KBM-7 (cell line): ENCODE measurements around the gene TIAM2.
A peak's percentile ranks its signal among the peaks of the same experiment; 100 is the strongest.

Source experiments
- DNase-seq: peaks from one replicate; pipeline ENCODE4 v3.0.0-alpha.2; 2015
- in situ Hi-C: fragments of 300-500 bp; cut with MboI; formaldehyde crosslinking; loops from 2 replicates; pipeline ENCODE4 v1.14.3; 2020; ENCODE audit warnings: low sequenced_read_pairs, low pct_unique_long_range_greater_than_20kb, mixed read lengths

The TIAM2 gene

DNA sequence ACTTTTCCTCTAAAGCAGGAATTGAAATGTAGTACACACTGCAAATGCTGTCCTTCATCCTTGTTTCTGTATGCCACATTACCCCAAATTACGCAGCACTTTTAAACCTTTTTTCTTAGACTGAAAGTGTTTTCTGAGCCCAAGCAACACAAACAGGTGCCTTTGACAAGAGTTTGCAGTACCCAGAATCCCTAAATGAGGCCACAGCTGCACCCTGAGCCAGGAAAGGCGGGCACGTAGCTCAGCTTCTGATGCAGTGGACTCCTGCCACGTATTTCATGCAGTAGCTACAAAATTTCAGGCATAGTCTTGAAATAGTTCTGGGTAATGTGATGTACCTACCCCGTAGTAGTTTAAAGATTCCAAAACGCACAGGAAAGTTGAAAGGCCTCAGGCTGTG lies 237.7 kb downstream of the TIAM2 start:
- in situ Hi-C loops: no loop called here

DNA sequence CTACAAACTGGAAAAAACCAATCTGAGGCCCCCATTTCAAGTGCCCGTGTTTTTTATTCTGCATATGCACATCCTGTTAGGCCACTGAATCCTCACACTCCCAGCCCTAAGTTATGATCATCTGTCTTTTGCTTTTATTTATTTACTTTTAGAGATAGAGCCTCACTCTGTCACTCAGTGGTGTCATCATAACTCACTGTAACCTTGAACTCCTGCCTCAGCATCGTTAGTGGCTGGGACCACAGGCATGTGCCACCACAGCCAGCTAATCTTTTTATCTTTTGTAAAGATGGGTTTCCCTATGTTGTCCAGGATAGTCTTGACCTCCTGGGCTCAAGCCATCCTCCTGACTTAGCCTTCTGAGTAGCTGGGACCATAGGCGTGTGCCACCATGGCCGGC lies 239.1 kb downstream of the TIAM2 start:
- in situ Hi-C loops: no loop called here
- no peak for DNase-seq

More for the DNA sequence above, 237.7 kb downstream of the TIAM2 start:
- no peak for DNase-seq

DNA sequence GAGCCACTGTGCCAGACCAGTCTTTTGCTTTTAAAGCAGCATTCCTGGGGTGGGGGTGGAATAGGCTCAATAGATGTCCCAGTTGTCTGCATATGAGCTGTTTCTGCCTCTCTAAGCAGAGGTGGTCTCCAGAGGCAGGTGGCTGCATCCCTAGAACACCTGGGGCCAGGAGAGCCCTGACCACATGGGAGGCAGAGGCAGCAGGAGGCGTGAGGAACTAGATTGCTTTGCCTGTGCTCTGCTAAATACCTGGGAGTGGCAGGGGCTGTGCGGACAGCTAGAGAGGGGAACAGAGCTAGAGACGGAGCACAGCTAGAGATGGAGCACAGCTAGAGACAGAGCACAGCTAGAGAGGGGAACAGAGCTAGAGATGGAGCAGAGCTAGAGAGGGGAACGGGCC lies 239.6 kb downstream of the TIAM2 start:
- in situ Hi-C loops: no loop called here
- no peak for DNase-seq

DNA sequence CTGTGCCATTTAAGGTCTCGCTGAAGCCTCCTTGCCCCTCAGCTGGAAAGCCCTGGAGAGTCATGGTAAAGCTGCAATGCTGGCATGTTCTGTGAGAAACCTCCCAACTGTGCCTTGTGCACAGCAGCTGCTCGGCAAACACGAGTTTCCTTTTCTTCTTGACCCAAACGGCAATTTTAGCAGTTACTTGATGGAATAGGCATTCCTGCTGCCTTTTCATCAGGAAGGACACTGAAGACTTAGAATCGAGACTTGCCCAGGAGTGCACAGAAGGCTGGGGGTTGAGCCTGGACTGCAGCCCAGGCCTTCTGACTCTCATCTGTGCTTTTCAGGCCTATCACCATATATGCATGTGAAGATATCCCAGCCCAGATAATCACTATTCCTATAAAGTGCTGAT lies 240.0 kb downstream of the TIAM2 start:
- no peak for DNase-seq

DNA sequence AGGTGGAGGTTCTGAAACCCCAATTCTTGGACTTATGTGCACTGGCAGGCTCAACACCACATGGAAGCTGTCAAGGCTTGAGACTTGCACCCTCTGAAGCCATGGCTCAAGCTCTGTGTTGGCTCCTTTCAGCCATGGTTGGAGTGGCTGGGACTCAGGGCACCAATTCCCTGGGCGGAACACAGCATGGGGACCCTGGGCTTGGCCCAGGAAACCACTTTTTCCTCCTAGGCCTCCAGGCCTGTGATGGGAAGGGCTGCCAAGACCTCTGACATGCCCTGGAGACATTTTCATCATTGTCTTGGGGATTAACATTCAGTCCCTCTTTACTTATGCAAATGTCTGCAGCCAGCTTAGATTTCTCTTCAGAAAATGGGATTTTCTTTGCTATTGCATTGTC lies 242.5 kb downstream of the TIAM2 start:
- DNase-seq: no peak
- in situ Hi-C loops: no loop called here

More for the DNA sequence above, 240.0 kb downstream of the TIAM2 start:
- in situ Hi-C loops: no loop called here

DNA sequence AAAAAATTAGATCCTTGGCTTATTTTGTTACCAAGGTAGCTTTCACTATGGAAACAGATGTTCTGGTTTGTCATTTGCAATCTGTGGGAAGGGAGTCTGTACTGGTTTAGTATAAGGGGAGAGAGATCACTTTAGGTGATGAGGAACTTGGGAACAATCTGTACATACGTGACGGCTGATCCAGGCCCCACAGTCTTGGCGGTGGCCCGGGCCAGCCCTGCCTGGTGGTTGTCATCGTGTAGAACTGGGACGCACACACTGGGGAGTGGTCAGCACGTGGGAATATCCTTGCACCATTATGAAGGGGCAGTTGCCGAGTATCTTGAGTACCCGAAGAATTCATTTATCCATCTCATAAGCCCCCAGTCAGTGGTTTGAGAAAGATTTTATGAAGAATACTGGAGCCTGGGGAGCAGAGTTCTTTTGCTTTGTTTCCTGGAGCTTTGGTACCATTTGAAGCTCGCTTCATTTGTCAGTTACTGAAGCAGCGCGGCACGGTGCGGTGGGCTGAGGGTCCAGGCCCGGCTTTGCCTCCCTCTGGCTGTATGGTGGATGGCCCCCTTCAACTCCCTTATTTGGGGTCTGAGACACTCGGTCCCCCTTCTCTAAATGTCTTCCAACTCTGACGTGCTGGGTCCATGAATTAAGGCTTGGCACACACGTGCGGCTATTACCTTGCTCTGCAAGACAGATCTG lies 245.9 kb downstream of the TIAM2 start:
- DNase-seq: no peak
- in situ Hi-C loops: no loop called here

DNA sequence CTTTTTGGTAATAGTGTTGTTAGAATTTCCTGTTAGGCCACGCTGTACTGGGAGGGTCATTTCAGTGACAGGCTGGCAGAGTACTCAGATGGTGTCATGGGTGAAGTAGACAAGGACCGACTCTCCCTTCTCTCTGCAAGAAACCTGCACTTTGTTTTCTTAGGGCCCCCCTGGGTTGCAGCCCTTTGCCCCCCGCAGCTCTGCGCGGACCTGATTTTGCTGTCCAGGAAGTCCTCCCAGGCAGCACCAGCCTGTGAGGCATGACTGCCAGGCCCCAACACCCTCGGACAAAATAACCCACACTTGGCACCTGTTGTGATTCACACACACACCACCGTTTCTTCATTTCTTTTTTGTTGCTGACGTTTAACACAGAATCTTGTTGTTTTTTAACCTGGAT lies 246.9 kb downstream of the TIAM2 start:
- in situ Hi-C loops: no loop called here
- DNase-seq: no peak

DNA sequence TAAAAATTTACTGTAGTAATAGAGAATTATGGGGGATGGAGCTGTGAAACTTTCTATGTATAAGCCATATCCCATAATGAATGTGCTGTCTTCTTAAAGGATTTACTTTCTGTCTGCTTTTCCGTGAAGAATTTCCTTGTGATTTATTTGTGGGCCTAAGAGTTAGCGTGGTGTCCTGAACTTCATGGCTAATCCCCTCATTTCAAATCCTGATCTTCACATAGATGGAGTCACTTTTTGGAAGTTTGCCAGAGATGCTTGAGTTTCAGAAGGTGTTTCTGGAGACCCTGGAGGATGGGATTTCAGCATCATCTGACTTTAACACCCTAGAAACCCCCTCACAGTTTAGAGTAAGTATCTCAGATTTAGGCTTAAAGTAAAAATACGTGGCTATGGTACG lies 249.3 kb downstream of the TIAM2 start:
- DNase-seq: no peak

DNA sequence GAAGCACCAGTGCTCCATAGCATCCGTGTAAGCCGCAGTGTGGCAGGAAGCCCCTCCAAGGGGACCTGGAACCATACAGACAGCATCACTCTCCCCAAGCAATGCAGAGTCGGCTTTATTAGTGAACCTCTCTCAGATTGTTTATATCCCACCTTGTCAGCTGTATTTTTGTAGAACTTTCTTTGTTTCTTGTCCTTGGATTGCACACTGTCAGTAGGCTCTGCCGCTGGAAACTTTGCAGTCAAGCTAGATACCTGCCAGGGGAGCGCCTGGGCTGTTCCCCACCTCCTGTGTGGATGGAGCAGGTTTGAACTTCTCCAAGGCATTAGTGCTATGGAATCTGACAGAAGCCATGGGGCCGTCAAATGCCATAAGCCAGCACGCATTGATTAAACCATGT lies 250.1 kb downstream of the TIAM2 start:
- no peak for DNase-seq
- in situ Hi-C loops: no loop called here

More for the DNA sequence above, 249.3 kb downstream of the TIAM2 start:
- in situ Hi-C loops: no loop called here

DNA sequence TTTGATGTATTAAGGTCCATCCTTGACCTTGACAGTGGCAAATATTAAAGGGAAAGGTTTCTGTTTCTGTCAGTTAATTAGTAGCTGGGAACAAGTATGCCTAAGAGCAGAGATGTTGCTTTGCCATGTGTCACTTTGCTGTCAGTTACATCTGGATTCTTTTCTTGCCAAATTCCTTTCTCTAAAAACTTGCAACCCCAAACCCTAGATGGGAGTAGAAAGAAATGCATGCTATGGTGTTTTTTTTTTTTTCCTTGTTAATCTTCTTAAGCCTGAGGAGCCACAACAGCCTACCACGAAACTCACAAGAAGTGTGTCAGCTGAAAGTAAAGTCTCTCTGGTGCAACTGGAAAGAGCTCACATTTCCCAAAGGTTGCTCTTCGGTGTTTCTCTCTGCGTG lies 250.7 kb downstream of the TIAM2 start:
- no peak for DNase-seq
- in situ Hi-C loops: no loop called here

DNA sequence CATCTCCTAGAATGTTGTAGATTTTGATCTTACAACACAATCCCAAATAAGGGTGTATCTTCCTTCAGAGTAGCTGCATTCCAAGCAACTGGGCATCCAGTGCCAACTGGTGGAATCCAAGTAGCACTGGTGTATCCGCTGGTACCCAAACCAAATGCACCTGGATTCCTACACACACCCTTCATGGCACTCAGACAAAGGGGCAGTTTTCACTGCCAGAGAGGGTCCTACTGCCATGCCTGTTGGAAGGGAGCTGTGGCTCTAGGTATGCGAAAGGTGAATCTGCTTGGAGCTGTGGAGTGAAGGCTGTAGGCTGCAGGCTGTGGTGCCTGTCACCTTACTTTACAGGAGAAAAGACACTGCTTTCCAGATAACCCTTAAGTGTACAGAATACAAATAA lies 251.7 kb downstream of the TIAM2 start:
- in situ Hi-C loops: no loop called here
- DNase-seq: no peak

DNA sequence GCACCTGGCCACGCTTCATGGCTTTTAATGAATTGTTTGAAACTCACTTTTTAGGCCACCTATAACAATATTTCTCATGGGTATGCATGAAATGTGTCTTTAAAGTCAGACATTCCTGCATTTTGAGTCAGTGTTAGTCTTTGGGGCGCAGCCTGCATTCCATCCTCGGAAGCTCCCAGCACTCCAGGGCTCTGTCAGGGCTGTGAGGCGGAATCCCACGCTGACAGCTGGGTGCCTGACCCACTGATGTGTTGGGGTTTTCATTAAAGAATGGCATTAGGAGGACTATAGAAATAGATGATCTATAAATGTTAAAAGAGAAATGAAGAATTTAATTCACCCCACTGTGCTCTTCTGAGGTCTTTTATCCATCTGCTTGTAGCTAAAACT lies 252.5 kb downstream of the TIAM2 start:
- no peak for DNase-seq
- in situ Hi-C loops: no loop called here

DNA sequence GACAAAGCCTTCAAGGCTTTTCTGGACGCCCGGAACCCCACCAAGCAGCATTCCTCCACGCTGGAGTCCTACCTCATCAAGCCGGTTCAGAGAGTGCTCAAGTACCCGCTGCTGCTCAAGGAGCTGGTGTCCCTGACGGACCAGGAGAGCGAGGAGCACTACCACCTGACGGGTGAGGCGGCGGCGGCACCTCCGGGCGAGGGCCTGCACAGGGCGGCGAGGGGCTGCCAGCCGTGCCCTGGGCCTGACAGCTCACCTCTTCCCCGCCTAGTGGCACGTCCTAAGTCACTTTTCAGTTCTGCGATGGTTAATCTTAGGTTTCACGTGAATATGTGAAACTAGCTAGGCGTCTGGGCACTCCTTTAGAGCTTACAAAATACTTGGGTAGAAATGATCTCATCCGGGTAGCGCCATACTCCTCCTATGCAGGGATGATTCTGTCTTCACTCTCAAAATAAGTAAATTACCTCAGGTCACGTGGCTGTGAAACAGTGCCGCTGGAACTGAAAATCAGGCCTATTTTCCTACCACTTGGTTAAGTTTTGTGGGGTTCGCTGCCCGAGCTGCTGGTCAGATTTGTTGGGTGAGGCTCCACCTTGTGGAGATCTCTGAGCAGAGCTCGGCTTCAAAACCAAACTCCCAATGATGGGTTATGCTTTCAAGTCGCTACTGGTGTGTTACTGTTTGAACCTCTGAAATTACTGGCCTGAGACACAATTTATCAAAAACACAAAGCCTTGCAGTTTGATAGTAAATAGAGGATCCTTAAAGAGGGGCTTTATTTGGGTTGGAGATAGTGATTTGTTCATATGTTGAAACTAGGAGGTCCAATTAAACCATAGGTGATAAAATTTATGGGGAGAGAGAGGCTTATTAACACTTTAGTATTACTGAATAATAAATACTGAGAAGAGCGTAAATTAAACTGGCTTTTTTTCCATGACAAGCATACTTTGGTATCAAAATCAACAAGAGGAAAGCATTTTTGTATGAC lies 253.2 kb downstream of the TIAM2 start:
- DNase-seq: peak; percentile 15
- in situ Hi-C loops: no loop called here

DNA sequence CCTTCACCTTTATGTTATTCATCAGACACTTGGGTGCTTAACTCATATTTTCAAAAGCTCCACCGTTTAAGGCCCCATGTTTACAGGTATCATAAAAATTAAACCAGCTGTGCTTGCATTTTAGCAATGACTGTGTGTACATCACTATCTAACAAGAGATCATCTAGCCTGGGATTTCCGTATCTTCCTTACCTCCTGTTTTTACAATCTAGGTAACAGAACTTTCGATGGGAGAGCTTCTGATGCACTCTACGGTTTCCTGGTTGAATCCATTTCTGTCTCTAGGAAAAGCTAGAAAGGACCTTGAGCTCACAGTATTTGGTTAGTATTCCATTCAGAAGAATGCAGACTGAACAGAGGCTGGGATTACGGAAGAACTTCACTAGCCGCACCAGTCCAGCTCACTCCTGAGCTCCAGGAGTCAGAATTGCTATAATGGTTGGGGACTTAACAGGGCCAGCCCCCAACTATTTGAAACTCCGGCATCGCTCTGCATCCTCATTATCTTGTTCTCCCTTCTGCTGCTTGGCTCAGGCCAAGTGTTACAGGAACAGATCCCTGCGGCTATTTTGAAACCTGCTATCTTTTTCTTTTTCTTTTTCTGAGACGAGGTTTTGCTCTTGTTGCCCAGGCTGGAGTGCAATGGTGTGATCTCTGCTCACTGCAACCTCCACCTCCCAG lies 255.7 kb downstream of the TIAM2 start:
- in situ Hi-C loops: no loop called here
- no peak for DNase-seq

DNA sequence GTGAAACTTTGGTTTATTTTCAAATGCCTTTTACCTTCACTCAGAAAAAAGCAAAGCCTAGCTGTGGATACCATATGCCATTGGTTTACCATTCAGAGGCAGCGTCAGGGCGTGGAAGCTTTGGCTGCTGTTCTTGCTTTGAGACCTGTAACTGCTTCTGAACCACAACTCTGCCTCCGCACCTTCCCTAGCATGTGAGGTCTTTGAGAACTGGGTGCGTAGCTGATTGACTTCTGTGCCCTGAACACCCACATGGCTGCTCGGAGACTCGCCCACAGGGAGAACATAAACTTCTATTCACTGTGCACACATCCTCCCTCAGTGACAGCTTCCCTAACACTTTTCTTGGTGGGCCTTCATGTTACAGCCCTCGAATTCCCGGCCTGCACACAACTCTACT lies 257.5 kb downstream of the TIAM2 start:
- in situ Hi-C loops: no loop called here
- no peak for DNase-seq

DNA sequence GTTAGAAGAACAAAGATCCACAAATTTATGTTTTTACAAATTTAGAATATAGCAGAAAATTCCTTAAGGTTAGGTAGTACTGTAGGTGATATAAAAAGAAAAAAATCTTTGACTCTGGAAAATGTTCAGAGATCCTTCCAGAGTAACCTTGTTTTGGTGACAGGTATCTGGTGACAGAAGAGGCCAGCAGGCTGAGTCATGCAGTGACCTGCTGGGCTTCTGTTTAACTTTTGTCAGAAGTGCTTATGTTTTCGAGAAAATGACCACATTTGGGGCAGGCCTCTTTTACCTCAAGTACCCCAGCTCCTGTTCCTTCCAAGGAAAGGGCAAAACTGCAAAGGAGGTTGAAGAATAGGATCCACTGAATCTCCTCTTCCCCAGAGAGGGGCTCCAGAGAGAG lies 258.2 kb downstream of the TIAM2 start:
- in situ Hi-C loops: no loop called here
- no peak for DNase-seq

DNA sequence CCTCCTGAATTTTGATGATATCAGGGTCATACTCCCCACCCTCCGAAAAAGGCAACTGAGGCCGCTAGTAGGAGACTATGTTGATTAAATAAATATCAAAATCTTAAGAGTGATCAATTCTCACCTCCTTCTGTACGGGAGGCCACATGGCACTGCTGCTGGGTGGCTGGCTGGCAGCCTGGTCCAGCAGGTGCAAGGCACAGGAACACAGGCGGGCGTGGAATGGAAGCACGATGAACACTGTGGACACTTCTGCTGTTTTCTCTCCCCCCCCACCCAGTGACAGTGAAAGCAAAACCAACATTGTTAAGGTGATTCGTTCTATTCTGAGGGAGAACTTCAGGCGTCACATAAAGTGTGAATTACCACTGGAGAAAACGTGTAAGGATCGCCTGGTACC lies 259.0 kb downstream of the TIAM2 start:
- DNase-seq: no peak
- in situ Hi-C loops: no loop called here

DNA sequence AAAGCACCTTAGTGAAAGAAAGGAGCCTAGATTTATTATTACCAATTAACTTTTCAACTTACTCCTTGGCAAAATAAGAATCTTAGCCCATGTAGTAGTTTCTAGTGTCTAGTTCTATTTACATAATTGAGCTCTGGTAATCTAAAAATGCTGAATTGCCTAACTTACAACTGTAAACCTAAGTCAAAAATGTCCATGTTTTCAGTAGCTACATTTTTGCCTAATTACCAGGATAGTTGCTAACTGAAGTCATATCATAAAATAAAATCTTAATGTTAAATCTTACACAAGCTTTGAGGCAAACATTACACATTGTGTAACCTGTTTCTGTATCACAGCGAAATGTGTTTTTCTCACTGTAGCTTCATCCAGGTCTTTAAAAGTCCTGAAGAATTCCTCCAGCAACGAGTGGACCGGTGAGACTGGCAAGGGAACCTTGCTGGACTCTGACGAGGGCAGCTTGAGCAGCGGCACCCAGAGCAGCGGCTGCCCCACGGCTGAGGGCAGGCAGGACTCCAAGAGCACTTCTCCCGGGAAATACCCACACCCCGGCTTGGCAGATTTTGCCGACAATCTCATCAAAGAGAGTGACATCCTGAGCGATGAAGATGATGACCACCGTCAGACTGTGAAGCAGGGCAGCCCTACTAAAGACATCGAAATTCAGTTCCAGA lies 261.1 kb downstream of the TIAM2 start:
- no peak for DNase-seq
- in situ Hi-C loops: no loop called here

DNA sequence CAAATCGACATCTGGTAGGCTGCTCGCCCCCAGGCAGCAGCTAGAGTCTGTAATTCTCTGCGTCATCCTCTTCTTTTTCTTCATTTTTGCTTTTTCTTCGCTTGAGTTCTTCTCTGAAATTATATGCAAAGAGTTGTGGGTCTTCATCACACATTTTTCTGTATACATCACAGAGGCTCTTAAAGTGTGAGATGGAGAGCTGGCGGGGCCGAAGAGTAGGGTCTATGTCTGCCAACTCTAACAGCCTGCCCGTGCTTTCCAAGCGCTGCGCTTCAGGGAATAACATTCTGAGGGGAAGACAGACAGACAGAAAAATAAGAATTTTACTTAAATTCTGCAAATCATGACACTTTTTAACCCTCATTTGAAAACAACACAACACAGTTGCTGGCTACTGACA lies 262.7 kb downstream of the TIAM2 start:
- no peak for DNase-seq
- in situ Hi-C loops: no loop called here
